Bronchial epithelial cell (primary cell): Measurements from ENCODE around the gene NTSR1. TPM values are rescaled to one million over a fixed set of nuclear protein-coding genes. Genes with fewer than 3 reads are reported as not detected.

ENCODE experiments used
- DNase-seq: peaks from one replicate; pipeline ENCODE4 v3.0.0-alpha.2; 2010; ENCODE audit warnings: low read depth
- FAIRE-seq: peaks from 2 replicates; lab custom pipeline; 2011; peaks lifted over from hg19 to GRCh38; lab: Jason Lieb, UNC
- H3K27me3 ChIP-seq: 2 replicates; pipeline ENCODE4 v1.5.1; 2011; ENCODE audit warnings: low read length; ENCODE audit not compliant: control insufficient read depth, insufficient read depth
- H3K36me3 ChIP-seq: 2 replicates; pipeline ENCODE4 v1.5.1; 2011; ENCODE audit warnings: low read length; ENCODE audit not compliant: control insufficient read depth, insufficient read depth
- H3K4me3 ChIP-seq: 2 replicates; pipeline ENCODE4 v1.5.1; 2011; ENCODE audit warnings: mild to moderate bottlenecking, low read depth, low read length, control low read depth
- total RNA-seq: library from RNA; depleted of rRNA; stranded (reverse); fragments of >200 nt; gene quantifications from 2 replicates; pipeline ENCODE4 v1.2.1, GENCODE V29; 2014
- TF ChIP-seq, protein P1 (sequence below): IDR thresholded peaks from 2 replicates; pipeline ENCODE4 v1.5.1; 2011; ENCODE audit warnings: mild to moderate bottlenecking, moderate library complexity, low read length, control low read depth, inconsistent platforms; ENCODE audit not compliant: insufficient read depth, severe bottlenecking

NTSR1 gene
- total RNA-seq, 1 donor from 2014 or later: not detected

DNA sequence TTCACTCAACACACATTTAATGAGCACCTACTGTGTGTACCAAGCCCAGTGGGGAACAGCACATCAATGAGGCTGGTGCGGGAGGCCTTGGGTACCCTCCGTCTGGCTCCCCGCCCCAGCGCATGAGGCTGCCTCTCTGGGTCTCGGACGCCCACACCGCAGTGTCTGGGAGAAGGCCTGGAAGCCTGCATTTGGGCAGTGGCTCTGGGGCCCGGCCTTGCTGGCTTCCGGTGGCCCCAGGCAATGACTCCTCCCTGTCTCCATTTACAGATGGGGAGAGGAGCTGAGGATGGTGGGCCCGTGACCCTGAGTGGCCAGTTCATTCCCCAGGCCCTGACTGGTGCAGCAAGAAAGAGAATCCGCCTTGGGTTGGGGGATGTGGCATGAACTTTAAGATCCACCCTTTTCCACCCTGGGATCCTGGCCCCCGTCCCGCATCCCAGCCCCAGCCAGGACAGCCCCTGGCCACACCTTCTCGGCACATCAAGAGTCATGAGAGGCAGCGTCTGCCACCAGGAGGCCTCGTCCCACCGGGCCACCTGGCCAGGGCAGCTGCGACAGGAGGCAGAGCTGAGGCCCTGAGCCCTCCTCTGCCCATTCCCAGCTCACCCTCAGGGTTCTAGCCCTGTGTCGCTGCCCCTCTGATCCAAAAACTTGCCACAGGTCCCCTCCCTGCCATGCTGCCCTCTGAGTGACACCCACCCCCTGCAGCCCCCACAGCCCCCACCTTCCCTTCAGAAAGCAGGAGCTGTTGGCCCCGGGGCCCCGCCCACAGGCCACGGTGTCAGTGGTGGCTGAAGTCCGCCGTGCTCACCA lies 70.2 kb downstream of the NTSR1 start:
- DNase-seq (no peak), FAIRE-seq (no peak)
- Histone ChIP-seq H3K27me3 (no peaks in the 10 kb centered on the region), H3K4me3 (no peak overlapping the region), H3K36me3 (no peaks in the 10 kb centered on the region)
- TF ChIP-seq, protein P1, sequence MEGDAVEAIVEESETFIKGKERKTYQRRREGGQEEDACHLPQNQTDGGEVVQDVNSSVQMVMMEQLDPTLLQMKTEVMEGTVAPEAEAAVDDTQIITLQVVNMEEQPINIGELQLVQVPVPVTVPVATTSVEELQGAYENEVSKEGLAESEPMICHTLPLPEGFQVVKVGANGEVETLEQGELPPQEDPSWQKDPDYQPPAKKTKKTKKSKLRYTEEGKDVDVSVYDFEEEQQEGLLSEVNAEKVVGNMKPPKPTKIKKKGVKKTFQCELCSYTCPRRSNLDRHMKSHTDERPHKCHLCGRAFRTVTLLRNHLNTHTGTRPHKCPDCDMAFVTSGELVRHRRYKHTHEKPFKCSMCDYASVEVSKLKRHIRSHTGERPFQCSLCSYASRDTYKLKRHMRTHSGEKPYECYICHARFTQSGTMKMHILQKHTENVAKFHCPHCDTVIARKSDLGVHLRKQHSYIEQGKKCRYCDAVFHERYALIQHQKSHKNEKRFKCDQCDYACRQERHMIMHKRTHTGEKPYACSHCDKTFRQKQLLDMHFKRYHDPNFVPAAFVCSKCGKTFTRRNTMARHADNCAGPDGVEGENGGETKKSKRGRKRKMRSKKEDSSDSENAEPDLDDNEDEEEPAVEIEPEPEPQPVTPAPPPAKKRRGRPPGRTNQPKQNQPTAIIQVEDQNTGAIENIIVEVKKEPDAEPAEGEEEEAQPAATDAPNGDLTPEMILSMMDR: no peak

DNA sequence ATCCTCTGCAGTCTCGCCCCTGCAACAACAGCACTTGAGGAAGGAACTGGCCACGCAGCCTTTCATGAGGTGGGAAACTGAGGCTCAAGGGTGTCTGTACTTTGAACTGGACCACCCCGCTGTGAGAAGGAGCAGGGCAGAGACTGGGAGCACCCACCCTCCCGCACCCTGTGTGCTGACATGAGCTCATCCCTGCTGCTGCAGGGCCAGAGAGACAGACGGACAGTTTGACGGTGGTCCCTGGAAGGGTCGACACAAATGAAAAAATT lies 70.7 kb downstream of the NTSR1 start:
- Histone ChIP-seq H3K36me3 (no peaks in the 10 kb centered on the region), H3K4me3 (no peak overlapping the region), H3K27me3 (no peaks in the 10 kb centered on the region)
- DNase-seq (no peak), FAIRE-seq (no peak)
- TF ChIP-seq, protein P1: no peak

DNA sequence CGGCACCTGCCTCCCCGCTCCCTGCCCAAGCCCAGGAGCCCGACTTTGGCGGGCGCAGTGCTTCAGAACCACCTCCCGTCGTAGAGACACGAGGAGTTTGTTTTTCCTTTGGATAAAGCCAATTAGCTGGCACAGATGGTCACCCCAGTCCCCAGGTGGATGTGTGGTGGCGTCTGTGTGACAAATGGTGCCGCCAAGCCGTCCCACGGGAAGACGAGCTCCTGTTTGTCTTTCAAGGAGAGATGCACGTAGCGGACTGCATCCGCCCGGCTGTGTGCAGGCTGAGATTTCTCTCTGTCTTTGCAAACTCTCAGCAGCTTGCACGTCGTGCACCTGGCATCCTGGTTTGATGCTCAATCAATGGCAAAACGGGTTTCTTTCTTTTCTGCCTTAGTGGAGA lies 71.6 kb downstream of the NTSR1 start:
- DNase-seq: no peak
- no peak overlapping the region for H3K4me3 ChIP-seq
- H3K36me3 ChIP-seq: no peaks in the 10 kb centered on the region
- no peak for FAIRE-seq
- H3K27me3 ChIP-seq: peaks cover 2% of the 10 kb centered on the region
- TF ChIP-seq, protein P1: no peak

DNA sequence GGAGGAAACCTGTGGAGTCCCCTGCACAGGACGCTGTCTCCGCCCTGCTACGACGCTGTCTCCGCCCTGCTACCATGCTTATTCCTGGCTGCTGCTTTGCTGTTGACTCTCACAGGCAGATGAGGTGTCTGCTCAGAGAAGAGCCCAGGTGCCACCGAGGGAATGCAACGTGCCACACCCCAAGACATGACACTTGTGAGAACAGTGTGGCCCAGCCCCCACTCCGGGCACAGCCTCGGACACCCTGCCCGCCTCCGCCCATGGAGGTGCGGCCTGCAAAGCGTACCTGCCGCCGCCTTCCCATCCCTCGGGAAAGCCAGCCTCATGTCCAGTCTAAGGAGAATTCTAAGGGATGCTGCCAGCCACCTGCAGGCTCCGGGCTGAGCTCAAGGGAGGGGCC lies 72.1 kb downstream of the NTSR1 start:
- TF ChIP-seq, protein P1: no peak
- H3K27me3 ChIP-seq: peaks cover 2% of the 10 kb centered on the region

DNA sequence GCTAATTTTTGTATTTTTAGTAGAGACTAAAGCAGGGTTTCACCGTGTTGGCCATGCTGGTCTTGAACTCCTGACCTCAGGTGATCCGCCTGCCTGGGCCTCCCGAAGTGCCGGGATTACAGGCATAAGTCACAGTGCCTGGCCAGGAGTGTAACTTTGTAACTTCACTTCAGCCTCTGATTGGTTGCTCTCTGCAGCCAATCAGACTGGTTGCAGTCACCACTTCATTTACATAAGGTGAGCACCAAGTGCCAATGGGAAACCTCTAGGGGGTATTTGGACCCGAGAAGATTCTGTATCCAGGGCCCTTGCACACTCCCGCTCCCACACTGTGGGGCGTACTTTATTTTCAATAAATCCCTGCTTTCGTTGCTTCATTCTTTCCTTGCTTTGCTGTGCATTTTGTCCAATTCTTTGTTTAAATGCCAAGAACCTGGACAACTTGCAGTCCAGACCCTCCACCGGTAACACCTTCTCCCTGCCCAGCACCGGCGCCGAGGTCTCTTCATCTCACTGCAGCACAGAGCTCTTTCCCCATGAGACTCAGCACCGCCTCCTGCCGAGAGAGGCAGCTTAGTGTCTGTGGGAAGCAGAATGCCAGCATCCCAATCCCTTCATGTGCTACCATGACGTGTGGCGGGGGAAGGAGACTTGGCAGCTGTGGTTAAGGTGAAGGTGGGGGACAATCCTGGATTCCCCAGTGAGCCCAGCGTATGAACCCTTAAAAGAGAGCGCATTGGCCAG lies 73.7 kb downstream of the NTSR1 start:
- Histone ChIP-seq H3K27me3 (peaks cover 3% of the 10 kb centered on the region), H3K36me3 (no peaks in the 10 kb centered on the region), H3K4me3 (no peak overlapping the region)
- FAIRE-seq (no peak), DNase-seq (no peak)
- TF ChIP-seq, protein P1: no peak

More for the DNA sequence above, 72.1 kb downstream of the NTSR1 start:
- DNase-seq: no peak
- no peaks in the 10 kb centered on the region for H3K36me3 ChIP-seq
- H3K4me3 ChIP-seq: no peak overlapping the region
- no peak for FAIRE-seq

DNA sequence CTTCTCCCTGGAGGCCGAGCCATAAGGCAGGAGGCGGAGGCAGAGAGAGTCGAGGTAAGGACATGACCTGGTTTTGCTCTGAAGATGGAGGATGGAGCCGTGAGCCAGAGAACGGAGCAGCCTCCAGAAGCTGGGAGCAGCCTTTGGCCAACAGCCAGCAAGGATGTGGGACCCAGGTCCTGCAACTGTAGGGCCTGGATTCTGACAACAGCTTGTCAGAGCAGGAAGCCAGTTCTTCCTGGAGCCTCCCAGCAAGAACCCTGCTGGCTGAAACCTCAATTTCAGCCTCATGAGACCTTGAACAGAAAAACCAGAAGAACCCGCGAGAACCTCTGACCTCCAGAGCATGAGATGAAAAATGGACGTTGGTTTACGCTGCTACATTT lies 74.2 kb downstream of the NTSR1 start:
- Histone ChIP-seq H3K4me3 (no peak overlapping the region), H3K27me3 (peaks cover 4% of the 10 kb centered on the region), H3K36me3 (no peaks in the 10 kb centered on the region)
- TF ChIP-seq, protein P1: no peak
- no peak for DNase-seq
- FAIRE-seq: no peak
